Panc1 (cell line): Measurements from ENCODE around the gene DPEP2NB. TPM values are rescaled to one million over a fixed set of nuclear protein-coding genes. Genes with fewer than 3 reads are reported as not detected.
"Not testable (repeated sequence)": the region's sequence is repeated elsewhere in the genome, so short reads cannot be mapped to it uniquely, and the experiment has no call there.

ENCODE experiments used
- ATAC-seq: fragments of 200-7000 bp; cut with Tn5 transposase; 2 replicates; pipeline ENCODE4 v1.9.1; 2020; ENCODE audit warnings: mild to moderate bottlenecking, moderate library complexity
- BruUV-seq: library from RNA; stranded (reverse); fragments of 400-500 nt; replicated peaks from 2 replicates; lab custom pipeline; 2021; lab: Mats Ljungman, UMichigan
- CTCF ChIA-PET: fragments of 300-600 bp; sonication (Branson Sonifier 250); formaldehyde crosslinking; loops from one replicate; lab custom pipeline; 2022; ENCODE audit warnings: antibody characterized with exemption; lab: Charles Lee
- POLR2A ChIA-PET: fragments of 300-600 bp; sonication (Branson Sonifier 250); formaldehyde crosslinking; loops from one replicate; lab custom pipeline; 2022; ENCODE audit warnings: antibody characterized with exemption; lab: Charles Lee
- DNase-seq: peaks from one replicate; pipeline ENCODE4 v3.0.0-alpha.2; 2010; ENCODE audit warnings: low read depth, low spot score
- H3K27ac ChIP-seq: 2 replicates; pipeline ENCODE4 v1.5.1; 2011; ENCODE audit warnings: mild to moderate bottlenecking, low read length, inconsistent platforms
- H3K27me3 ChIP-seq: fragments of 200-500 bp; sonication (Bioruptor generic); 2 replicates; pipeline ENCODE4 v1.6.0; 2014; ENCODE audit warnings: low read length, inconsistent platforms; ENCODE audit not compliant: control insufficient read depth, insufficient read depth
- H3K36me3 ChIP-seq: fragments of 200-500 bp; sonication (Bioruptor generic); 2 replicates; pipeline ENCODE4 v1.5.1; 2014; ENCODE audit warnings: inconsistent platforms, mild to moderate bottlenecking, low read length, moderate library complexity; ENCODE audit not compliant: control insufficient read depth, insufficient read depth
- H3K4me1 ChIP-seq: 2 replicates; pipeline ENCODE4 v1.5.1; 2011; ENCODE audit warnings: inconsistent platforms, mild to moderate bottlenecking, low read length, moderate library complexity; ENCODE audit not compliant: control insufficient read depth, insufficient read depth
- H3K4me3 ChIP-seq, 2 experiments: 2 replicates each; pipeline ENCODE4 v1.5.1; 2011 to 2012; ENCODE audit warnings: low read depth in 2 of 2, low read length in 2 of 2, mild to moderate bottlenecking in 2 of 2, inconsistent platforms in 1 of 2, moderate library complexity in 1 of 2
- H3K9me3 ChIP-seq: fragments of 200-500 bp; sonication (Bioruptor generic); 2 replicates; pipeline ENCODE4 v1.5.1; 2014; ENCODE audit warnings: low read depth, mild to moderate bottlenecking, inconsistent platforms, low read length, moderate library complexity; ENCODE audit not compliant: control insufficient read depth, insufficient read depth
- POLR2AphosphoS5 ChIP-seq: IDR thresholded peaks from 2 replicates; pipeline ENCODE4 v1.6.1; 2012; ENCODE audit warnings: mild to moderate bottlenecking, low read depth, low read length, moderate library complexity
- SIN3A ChIP-seq: IDR thresholded peaks from 2 replicates; pipeline ENCODE4 v1.6.1; 2012; ENCODE audit warnings: low read depth, mild to moderate bottlenecking, low read length, moderate library complexity, borderline replicate concordance; ENCODE audit not compliant: insufficient read depth
- TCF7L2 ChIP-seq: IDR thresholded peaks from 2 replicates; pipeline ENCODE4 v1.6.1; 2011; ENCODE audit warnings: mild to moderate bottlenecking, low read depth, low read length, inconsistent platforms
- in situ Hi-C: cut with HindIII; loops from 2 replicates; pipeline ENCODE4 v1.10.0; 2016; ENCODE audit warnings: low sequenced_read_pairs, low pct_unique_long_range_greater_than_20kb
- intact Hi-C: fragments of 100-400 bp; cut with micrococcal nuclease; formaldehyde crosslinking; loops from one replicate; pipeline ENCODE4 v1.10.0; 2022; ENCODE audit not compliant: unreplicated experiment
- total RNA-seq: library from RNA; stranded (reverse); gene quantifications from one replicate; pipeline ENCODE4 v1.2.1, GENCODE V29; 2021; ENCODE audit not compliant: unreplicated experiment
- TF ChIP-seq, protein P1 (sequence below), 2 experiments: IDR thresholded peaks; 2 replicates each; pipeline ENCODE4 v1.6.1; 2011 to 2012; ENCODE audit warnings: low read depth in 2 of 2, control low read depth in 1 of 2, low read length in 1 of 2, mild to moderate bottlenecking in 1 of 2, moderate library complexity in 1 of 2; ENCODE audit not compliant: insufficient read depth in 1 of 2
- TF ChIP-seq, protein P2 (sequence below): fragments of 450-650 bp; IDR thresholded peaks from 2 replicates; pipeline ENCODE4 v1.5.1; 2017; ENCODE audit warnings: mild to moderate bottlenecking

DPEP2NB gene
- total RNA-seq, 1 experiment from 2014 or later, result not detected

- BruUV-seq, result no TSS peak
- no peak for DNase-seq
- POLR2A ChIA-PET, result no interaction called here
- no peaks in the 10 kb centered on the region for H3K9me3 ChIP-seq
- H3K4me3 ChIP-seq, result no peak overlapping the region
- in situ Hi-C loops (no loop called here), intact Hi-C loops (no loop called here)
- H3K27ac ChIP-seq, result no peak overlapping the region
- no peaks in the 10 kb centered on the region for H3K4me1 ChIP-seq
- no peak for ATAC-seq
- CTCF ChIA-PET, result no interaction called here
- H3K36me3 ChIP-seq, result no peaks in the 10 kb centered on the region
- no peaks in the 10 kb centered on the region for H3K27me3 ChIP-seq
- TF ChIP-seq, protein P1, sequence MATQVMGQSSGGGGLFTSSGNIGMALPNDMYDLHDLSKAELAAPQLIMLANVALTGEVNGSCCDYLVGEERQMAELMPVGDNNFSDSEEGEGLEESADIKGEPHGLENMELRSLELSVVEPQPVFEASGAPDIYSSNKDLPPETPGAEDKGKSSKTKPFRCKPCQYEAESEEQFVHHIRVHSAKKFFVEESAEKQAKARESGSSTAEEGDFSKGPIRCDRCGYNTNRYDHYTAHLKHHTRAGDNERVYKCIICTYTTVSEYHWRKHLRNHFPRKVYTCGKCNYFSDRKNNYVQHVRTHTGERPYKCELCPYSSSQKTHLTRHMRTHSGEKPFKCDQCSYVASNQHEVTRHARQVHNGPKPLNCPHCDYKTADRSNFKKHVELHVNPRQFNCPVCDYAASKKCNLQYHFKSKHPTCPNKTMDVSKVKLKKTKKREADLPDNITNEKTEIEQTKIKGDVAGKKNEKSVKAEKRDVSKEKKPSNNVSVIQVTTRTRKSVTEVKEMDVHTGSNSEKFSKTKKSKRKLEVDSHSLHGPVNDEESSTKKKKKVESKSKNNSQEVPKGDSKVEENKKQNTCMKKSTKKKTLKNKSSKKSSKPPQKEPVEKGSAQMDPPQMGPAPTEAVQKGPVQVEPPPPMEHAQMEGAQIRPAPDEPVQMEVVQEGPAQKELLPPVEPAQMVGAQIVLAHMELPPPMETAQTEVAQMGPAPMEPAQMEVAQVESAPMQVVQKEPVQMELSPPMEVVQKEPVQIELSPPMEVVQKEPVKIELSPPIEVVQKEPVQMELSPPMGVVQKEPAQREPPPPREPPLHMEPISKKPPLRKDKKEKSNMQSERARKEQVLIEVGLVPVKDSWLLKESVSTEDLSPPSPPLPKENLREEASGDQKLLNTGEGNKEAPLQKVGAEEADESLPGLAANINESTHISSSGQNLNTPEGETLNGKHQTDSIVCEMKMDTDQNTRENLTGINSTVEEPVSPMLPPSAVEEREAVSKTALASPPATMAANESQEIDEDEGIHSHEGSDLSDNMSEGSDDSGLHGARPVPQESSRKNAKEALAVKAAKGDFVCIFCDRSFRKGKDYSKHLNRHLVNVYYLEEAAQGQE (IDR thresholded peaks at IDR 0.05; ENCODE audit: insufficient read depth in 1 of 2, low read depth in 2 of 2, low read length in 1 of 2), result no peak
- TF ChIP-seq TCF7L2 (no peak), SIN3A (no peak), POLR2AphosphoS5 (no peak)
These were observed 40.2 kb downstream of the DPEP2NB start for GRCh38 chr16:67975321-67976105.

- BruUV-seq, ATAC-seq, POLR2A ChIA-PET, H3K9me3 ChIP-seq, in situ Hi-C loops, H3K27me3 ChIP-seq, H3K4me3 ChIP-seq, DNase-seq, H3K27ac ChIP-seq, intact Hi-C loops, H3K36me3 ChIP-seq, H3K4me1 ChIP-seq: not testable (repeated sequence)
- CTCF ChIA-PET, result interaction anchor here (0.7 kb wide), 1 partner anchor 67 kb away, joined by 7 read pairs; no protein-coding TSS in a partner anchor
These were observed 43.4 kb downstream of the DPEP2NB start for GRCh38 chr16:67972285-67972684.

DNA sequence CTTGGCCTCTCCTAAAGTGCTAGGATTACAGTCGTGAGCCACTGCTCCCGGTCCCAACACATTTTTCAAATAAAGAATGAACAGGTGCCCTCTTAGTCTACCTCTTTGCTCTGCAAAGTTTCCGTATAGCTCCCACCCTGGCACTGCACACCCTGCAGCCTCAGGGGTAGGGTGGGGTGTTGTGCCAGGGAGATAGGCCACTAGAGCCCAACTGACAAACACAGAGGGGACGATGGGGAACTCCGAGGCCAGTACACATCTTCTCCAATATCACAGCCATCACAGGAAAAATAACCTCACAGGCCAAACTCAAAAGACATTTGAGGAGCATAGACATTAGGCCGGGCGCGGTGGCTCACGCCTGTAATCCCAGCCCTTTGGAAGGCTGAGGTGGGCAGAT, 44.6 kb downstream of the DPEP2NB start:
- Histone ChIP-seq H3K4me3 (no peak overlapping the region), H3K36me3 (no peaks in the 10 kb centered on the region), H3K27ac (no peak overlapping the region), H3K27me3 (no peaks in the 10 kb centered on the region), H3K4me1 (peaks cover 15% of the 10 kb centered on the region), H3K9me3 (no peaks in the 10 kb centered on the region)
- TF ChIP-seq POLR2AphosphoS5 (no peak), SIN3A (no peak), TCF7L2 (no peak)
- TF ChIP-seq, protein P1 (IDR thresholded peaks at IDR 0.05; ENCODE audit: insufficient read depth in 1 of 2, low read depth in 2 of 2, low read length in 1 of 2), result no peak
- TF ChIP-seq, protein P2, sequence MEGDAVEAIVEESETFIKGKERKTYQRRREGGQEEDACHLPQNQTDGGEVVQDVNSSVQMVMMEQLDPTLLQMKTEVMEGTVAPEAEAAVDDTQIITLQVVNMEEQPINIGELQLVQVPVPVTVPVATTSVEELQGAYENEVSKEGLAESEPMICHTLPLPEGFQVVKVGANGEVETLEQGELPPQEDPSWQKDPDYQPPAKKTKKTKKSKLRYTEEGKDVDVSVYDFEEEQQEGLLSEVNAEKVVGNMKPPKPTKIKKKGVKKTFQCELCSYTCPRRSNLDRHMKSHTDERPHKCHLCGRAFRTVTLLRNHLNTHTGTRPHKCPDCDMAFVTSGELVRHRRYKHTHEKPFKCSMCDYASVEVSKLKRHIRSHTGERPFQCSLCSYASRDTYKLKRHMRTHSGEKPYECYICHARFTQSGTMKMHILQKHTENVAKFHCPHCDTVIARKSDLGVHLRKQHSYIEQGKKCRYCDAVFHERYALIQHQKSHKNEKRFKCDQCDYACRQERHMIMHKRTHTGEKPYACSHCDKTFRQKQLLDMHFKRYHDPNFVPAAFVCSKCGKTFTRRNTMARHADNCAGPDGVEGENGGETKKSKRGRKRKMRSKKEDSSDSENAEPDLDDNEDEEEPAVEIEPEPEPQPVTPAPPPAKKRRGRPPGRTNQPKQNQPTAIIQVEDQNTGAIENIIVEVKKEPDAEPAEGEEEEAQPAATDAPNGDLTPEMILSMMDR, result no peak
- no peak for ATAC-seq
- in situ Hi-C loops (no loop called here), intact Hi-C loops (no loop called here)
- BruUV-seq, result no TSS peak
- ChIA-PET CTCF (no interaction called here), POLR2A (no interaction called here)
- DNase-seq, result no peak
